Measurements from ENCODE around the gene TRIM32. TPM values are rescaled to one million over a fixed set of nuclear protein-coding genes. Genes with fewer than 3 reads are reported as not detected.

TRIM32 gene
- total RNA-seq, 2 donors from 2014 or later, result 12.2 to 13.9 TPM

GRCh38 chr9:116736399-116737151 is 49.5 kb downstream of the TRIM32 start:
- Histone ChIP-seq H3K27ac (no peak overlapping the region), H3K4me1 (peaks cover 0 to 6% of the 10 kb centered on the region in 2 donors), H3K36me3 (no peaks in the 10 kb centered on the region), H3K27me3 (no peaks in the 10 kb centered on the region), H3K4me3 (no peak overlapping the region), H3K9me3 (no peaks in the 10 kb centered on the region)
- TF ChIP-seq CTCF (IDR thresholded peaks at IDR 0.05), result no peak
- no peak for DNase-seq (ENCODE audit: low spot score)

- Histone ChIP-seq H3K9me3 (no peaks in the 10 kb centered on the region), H3K27ac (no peak overlapping the region), H3K4me1 (peaks cover 0 to 6% of the 10 kb centered on the region in 2 donors), H3K27me3 (no peaks in the 10 kb centered on the region), H3K4me3 (no peak overlapping the region), H3K36me3 (no peaks in the 10 kb centered on the region)
- peak; percentile 68 to 91 for TF ChIP-seq CTCF (IDR thresholded peaks at IDR 0.05)
- DNase-seq (ENCODE audit: low spot score), result peak; percentile 76
Observed at GRCh38 chr9:116737152-116737546, 50.0 kb downstream of the TRIM32 start.

- TF ChIP-seq CTCF (IDR thresholded peaks at IDR 0.05), result no peak
- no peaks in the 10 kb centered on the region for H3K36me3 ChIP-seq
- no peak overlapping the region for H3K4me3 ChIP-seq
- no peak for DNase-seq (ENCODE audit: low spot score)
- no peaks in the 10 kb centered on the region for H3K9me3 ChIP-seq
- H3K27me3 ChIP-seq, result no peaks in the 10 kb centered on the region
- H3K27ac ChIP-seq, result no peak overlapping the region
- peaks cover 0 to 6% of the 10 kb centered on the region in 2 donors for H3K4me1 ChIP-seq
Observed at GRCh38 chr9:116741086-116741740, 54.1 kb downstream of the TRIM32 start.

- DNase-seq (ENCODE audit: low spot score), result no peak
- Histone ChIP-seq H3K9me3 (no peaks in the 10 kb centered on the region), H3K36me3 (no peaks in the 10 kb centered on the region), H3K4me1 (peaks cover 0 to 6% of the 10 kb centered on the region in 2 donors), H3K27me3 (no peaks in the 10 kb centered on the region), H3K27ac (no peak overlapping the region), H3K4me3 (no peak overlapping the region)
- TF ChIP-seq CTCF (IDR thresholded peaks at IDR 0.05), result no peak
Observed at GRCh38 chr9:116741742-116742141, 54.6 kb downstream of the TRIM32 start.

- H3K27me3 ChIP-seq, result no peaks in the 10 kb centered on the region
- no peak for DNase-seq (ENCODE audit: low spot score)
- H3K9me3 ChIP-seq, result no peaks in the 10 kb centered on the region
- no peaks in the 10 kb centered on the region for H3K4me1 ChIP-seq
- H3K27ac ChIP-seq, result no peak overlapping the region
- TF ChIP-seq CTCF (IDR thresholded peaks at IDR 0.05), result no peak
- H3K36me3 ChIP-seq, result no peaks in the 10 kb centered on the region
- H3K4me3 ChIP-seq, result no peak overlapping the region
Observed at GRCh38 chr9:116749176-116749575, 62.1 kb downstream of the TRIM32 start.
